Esophagus squamous epithelium (tissue), 5 donors: ENCODE measurements around the gene MYADM. TPM values are rescaled to one million over a fixed set of nuclear protein-coding genes. Genes with fewer than 3 reads are reported as not detected.

Source experiments
- DNase-seq: peaks from one replicate; lab custom pipeline; 2025; lab: John Stamatoyannopoulos, UW
- H3K27ac ChIP-seq, 4 donors: fragments of 200-600 bp; sonication (generic); one replicate each; pipeline ENCODE4 v1.5.1; 2016 to 2019; ENCODE audit warnings: mild to moderate bottlenecking in 1 of 4
- H3K27me3 ChIP-seq, 4 donors: fragments of 200-600 bp; sonication (generic); 1 replicate in 3 of 4; 2 replicates in 1 of 4; pipeline versions ENCODE4 v1.5.1 to v1.6.0; 2017 to 2021; ENCODE audit warnings: antibody characterized with exemption in 1 of 4
- H3K36me3 ChIP-seq, 3 donors: fragments of 200-600 bp; sonication (generic); one replicate each; pipeline ENCODE4 v1.5.1; 2016 to 2019
- H3K4me1 ChIP-seq, 3 donors: fragments of 200-600 bp; sonication (generic); one replicate each; pipeline ENCODE4 v1.5.1; 2017 to 2019
- H3K4me3 ChIP-seq, 4 donors: fragments of 200-600 bp; sonication (generic); 1 replicate in 3 of 4; 2 replicates in 1 of 4; pipeline ENCODE4 v1.5.1; 2016 to 2019; ENCODE audit warnings: mild to moderate bottlenecking in 2 of 4, moderate library complexity in 1 of 4
- H3K9me3 ChIP-seq, 3 donors: fragments of 200-600 bp; sonication (generic); one replicate each; pipeline ENCODE4 v1.5.1; 2016 to 2019
- POLR2A ChIP-seq, 4 donors: fragments of 450-650 bp; IDR thresholded peaks; one replicate each; pipeline ENCODE4 v1.6.1; 2017; ENCODE audit warnings: antibody characterized with exemption in 4 of 4, mild to moderate bottlenecking in 4 of 4, moderate library complexity in 3 of 4
- WGBS, 2 donors: methylation state at CpG; one replicate each; pipeline ENCODE4 v1.1.5; 2018; 5-methylcytosine and 5-hydroxymethylcytosine counted together
- intact Hi-C: fragments of 100-400 bp; cut with DNase I; formaldehyde crosslinking; loops from one replicate; pipeline ENCODE4 v1.15.0; 2022
- total RNA-seq, 4 donors: library from RNA; depleted of rRNA; stranded (reverse); fragments of >200 nt; gene quantifications; one replicate each; pipeline ENCODE4 v1.1.0, GENCODE V29; 2016
- TF ChIP-seq, protein P1 (sequence below), 6 experiments: fragments of 450-650 bp in 4 of 6; fragments of 200-600 bp in 2 of 6; sonication (generic) in 2 of 6; IDR thresholded peaks; one replicate each; pipeline ENCODE4 v1.5.1; 2016 to 2019; ENCODE audit warnings: antibody characterized with exemption in 6 of 6, mild to moderate bottlenecking in 4 of 6, moderate library complexity in 4 of 6
- donor health status: DM: yes; HTN: yes; CAD: no.

The MYADM gene
- total RNA-seq, 4 donors from 2014 or later, result 4.1 to 30.7 (median 7.8) TPM

DNA sequence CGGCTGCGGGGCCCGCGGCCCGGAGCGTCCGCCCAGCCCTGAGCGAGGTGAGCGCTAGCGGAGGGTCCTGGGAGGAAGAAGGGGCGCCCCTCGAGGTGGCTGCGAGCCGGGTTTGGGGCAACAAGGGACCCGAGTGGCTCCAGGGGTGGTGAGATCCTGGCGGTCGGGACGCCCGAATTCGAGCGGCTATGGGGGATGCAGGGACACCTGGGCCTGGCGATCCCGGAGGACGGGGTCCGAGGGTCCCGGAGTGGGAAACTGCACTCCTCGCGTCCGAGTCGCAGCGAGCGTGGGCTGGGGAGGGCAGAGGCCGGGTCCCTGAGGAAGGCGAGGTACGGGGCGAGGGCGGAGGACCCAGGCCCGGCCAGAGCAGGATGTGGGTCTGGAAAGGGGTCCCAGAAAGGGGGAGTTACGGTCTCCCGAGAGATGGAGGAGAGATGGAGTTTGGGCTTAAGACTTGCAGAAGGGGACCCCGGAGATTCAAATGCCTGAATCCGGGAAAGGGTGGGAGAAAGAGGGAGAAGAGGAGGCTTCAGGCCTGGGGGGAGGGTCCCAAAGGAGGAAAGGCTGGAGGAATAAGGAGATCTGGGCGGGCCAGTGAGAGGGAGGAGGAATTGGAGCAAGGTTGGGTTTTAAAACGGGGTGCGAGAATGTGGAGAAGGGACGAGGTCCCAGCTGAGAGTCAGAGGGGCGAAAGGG, 41.9 kb downstream of the MYADM start:
- peaks cover 4 to 34% (median 9%) of the 10 kb centered on the region in 3 donors for H3K4me1 ChIP-seq
- 6 to 7% methylated on average over 10 to 17 of the region's 47 CpGs for WGBS, 2 donors
- H3K27ac ChIP-seq, result no peak overlapping the region
- H3K9me3 ChIP-seq, result no peaks in the 10 kb centered on the region
- no peak for DNase-seq
- intact Hi-C loops, result no loop called here
- H3K36me3 ChIP-seq, result no peaks in the 10 kb centered on the region
- no peak overlapping the region for H3K4me3 ChIP-seq
- H3K27me3 ChIP-seq, result peaks cover 14 to 99% (median 31%) of the 10 kb centered on the region in 4 donors
- TF ChIP-seq, protein P1, sequence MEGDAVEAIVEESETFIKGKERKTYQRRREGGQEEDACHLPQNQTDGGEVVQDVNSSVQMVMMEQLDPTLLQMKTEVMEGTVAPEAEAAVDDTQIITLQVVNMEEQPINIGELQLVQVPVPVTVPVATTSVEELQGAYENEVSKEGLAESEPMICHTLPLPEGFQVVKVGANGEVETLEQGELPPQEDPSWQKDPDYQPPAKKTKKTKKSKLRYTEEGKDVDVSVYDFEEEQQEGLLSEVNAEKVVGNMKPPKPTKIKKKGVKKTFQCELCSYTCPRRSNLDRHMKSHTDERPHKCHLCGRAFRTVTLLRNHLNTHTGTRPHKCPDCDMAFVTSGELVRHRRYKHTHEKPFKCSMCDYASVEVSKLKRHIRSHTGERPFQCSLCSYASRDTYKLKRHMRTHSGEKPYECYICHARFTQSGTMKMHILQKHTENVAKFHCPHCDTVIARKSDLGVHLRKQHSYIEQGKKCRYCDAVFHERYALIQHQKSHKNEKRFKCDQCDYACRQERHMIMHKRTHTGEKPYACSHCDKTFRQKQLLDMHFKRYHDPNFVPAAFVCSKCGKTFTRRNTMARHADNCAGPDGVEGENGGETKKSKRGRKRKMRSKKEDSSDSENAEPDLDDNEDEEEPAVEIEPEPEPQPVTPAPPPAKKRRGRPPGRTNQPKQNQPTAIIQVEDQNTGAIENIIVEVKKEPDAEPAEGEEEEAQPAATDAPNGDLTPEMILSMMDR (IDR thresholded peaks at IDR 0.05), result no peak
- no peak for TF ChIP-seq POLR2A (IDR thresholded peaks at IDR 0.05)

GRCh38 chr19:53910170-53910518, 42.5 kb downstream of the MYADM start:
- Histone ChIP-seq H3K4me3 (no peak overlapping the region), H3K27ac (no peak overlapping the region), H3K36me3 (no peaks in the 10 kb centered on the region), H3K27me3 (peaks cover 14 to 98% (median 31%) of the 10 kb centered on the region in 4 donors), H3K9me3 (no peaks in the 10 kb centered on the region), H3K4me1 (peaks cover 4 to 34% (median 9%) of the 10 kb centered on the region in 3 donors)
- DNase-seq, result no peak
- intact Hi-C loops, result no loop called here
- 1 to 2% methylated on average over 7 to 9 of the region's 13 CpGs for WGBS, 2 donors
- TF ChIP-seq, protein P1 (IDR thresholded peaks at IDR 0.05), result no peak
- TF ChIP-seq POLR2A (IDR thresholded peaks at IDR 0.05), result no peak

- intact Hi-C loops, result no loop called here
- H3K36me3 ChIP-seq, result no peaks in the 10 kb centered on the region
- H3K4me1 ChIP-seq, result peaks cover 4 to 20% (median 8%) of the 10 kb centered on the region in 3 donors
- 64 to 93% methylated on average over 4 of the region's 18 CpGs for WGBS, 2 donors
- DNase-seq, result no peak
- H3K27me3 ChIP-seq, result peaks cover 14 to 77% (median 21%) of the 10 kb centered on the region in 4 donors
- no peak overlapping the region for H3K4me3 ChIP-seq
- H3K9me3 ChIP-seq, result no peaks in the 10 kb centered on the region
- TF ChIP-seq POLR2A (IDR thresholded peaks at IDR 0.05), result no peak
- TF ChIP-seq, protein P1 (IDR thresholded peaks at IDR 0.05), result no peak
- H3K27ac ChIP-seq, result no peak overlapping the region
These were observed 45.0 kb downstream of the MYADM start for GRCh38 chr19:53912653-53913052.

- Histone ChIP-seq H3K9me3 (no peaks in the 10 kb centered on the region), H3K4me1 (no peaks in the 10 kb centered on the region), H3K4me3 (no peak overlapping the region), H3K36me3 (no peaks in the 10 kb centered on the region), H3K27me3 (peaks cover 0 to 53% (median 8%) of the 10 kb centered on the region in 4 donors), H3K27ac (no peak overlapping the region)
- intact Hi-C loops, result no loop called here
- DNase-seq, result no peak
- WGBS, 2 donors, result 57% methylated on average over 8 of the region's 8 CpGs
- TF ChIP-seq POLR2A (IDR thresholded peaks at IDR 0.05), result no peak
- TF ChIP-seq, protein P1 (IDR thresholded peaks at IDR 0.05), result no peak
These were observed 47.3 kb downstream of the MYADM start for GRCh38 chr19:53915000-53915399.

- intact Hi-C loops, result no loop called here
- TF ChIP-seq, protein P1 (IDR thresholded peaks at IDR 0.05), result no peak
- no peak for TF ChIP-seq POLR2A (IDR thresholded peaks at IDR 0.05)
- no peaks in the 10 kb centered on the region for H3K36me3 ChIP-seq
- no peaks in the 10 kb centered on the region for H3K9me3 ChIP-seq
- 67 to 77% methylated on average over 6 of the region's 6 CpGs for WGBS, 2 donors
- H3K4me1 ChIP-seq, result no peaks in the 10 kb centered on the region
- peaks cover 0 to 43% (median 0%) of the 10 kb centered on the region in 4 donors for H3K27me3 ChIP-seq
- H3K4me3 ChIP-seq, result no peak overlapping the region
- no peak for DNase-seq
- no peak overlapping the region for H3K27ac ChIP-seq
These were observed 48.3 kb downstream of the MYADM start for GRCh38 chr19:53916004-53916403.
